ENCODE measurements around the gene MTRF1.
"Not testable (repeated sequence)": the region's sequence is repeated elsewhere in the genome, so short reads cannot be mapped to it uniquely, and the experiment has no call there.

The MTRF1 gene

GRCh38 chr13:41263261-41263971 is at the start of gene MTRF1:
Gene MTRF1 (minus strand): TSS chr13:41263576. CDS start chr13:41260907, 2,669 bp downstream.
- DNase-seq = peak; percentile 74

- DNase-seq = no peak
Measured at GRCh38 chr13:41313117-41313516, 49.7 kb upstream of the MTRF1 start.

- no peak for DNase-seq
Measured at GRCh38 chr13:41312176-41312500, 48.8 kb upstream of the MTRF1 start.

- DNase-seq = no peak
Measured at GRCh38 chr13:41311406-41312175, 48.2 kb upstream of the MTRF1 start.

GRCh38 chr13:41310963-41311405 is 47.6 kb upstream of the MTRF1 start, which contains the start of gene NAA16:
Gene NAA16 (plus strand): TSS chr13:41311267. CDS start chr13:41311529, 262 bp downstream.
- DNase-seq = peak; percentile 68

- no peak for DNase-seq
Measured at GRCh38 chr13:41307884-41308640, 44.7 kb upstream of the MTRF1 start.

GRCh38 chr13:41306271-41307145 is 43.1 kb upstream of the MTRF1 start:
- DNase-seq = no peak

- no peak for DNase-seq
Measured at GRCh38 chr13:41304551-41304950, 41.2 kb upstream of the MTRF1 start.

GRCh38 chr13:41302743-41303142 is 39.4 kb upstream of the MTRF1 start:
- no peak for DNase-seq

- no peak for DNase-seq
Measured at GRCh38 chr13:41299316-41300094, 36.1 kb upstream of the MTRF1 start.

GRCh38 chr13:41296879-41297646 is 33.7 kb upstream of the MTRF1 start:
- no peak for DNase-seq

- no peak for DNase-seq
Measured at GRCh38 chr13:41295973-41296372, 32.6 kb upstream of the MTRF1 start.

GRCh38 chr13:41294914-41295313 is 31.5 kb upstream of the MTRF1 start:
- DNase-seq = no peak

GRCh38 chr13:41293272-41293671 is 29.9 kb upstream of the MTRF1 start:
- no peak for DNase-seq

GRCh38 chr13:41291246-41291645 is 27.9 kb upstream of the MTRF1 start:
- no peak for DNase-seq

GRCh38 chr13:41289463-41289881 is 26.1 kb upstream of the MTRF1 start:
- no peak for DNase-seq

GRCh38 chr13:41286370-41286769 is 23.0 kb upstream of the MTRF1 start:
- no peak for DNase-seq

- DNase-seq = no peak
Measured at GRCh38 chr13:41284512-41285288, 21.3 kb upstream of the MTRF1 start.

- DNase-seq = no peak
Measured at GRCh38 chr13:41282129-41282571, 18.8 kb upstream of the MTRF1 start.

GRCh38 chr13:41279156-41279555 is 15.8 kb upstream of the MTRF1 start:
- DNase-seq = not testable (repeated sequence)

Measured in NCI-H1694 (cell line).